Neural cell (in vitro differentiated cells): ENCODE measurements around the gene EBLN2. TPM values are rescaled to one million over a fixed set of nuclear protein-coding genes. Genes with fewer than 3 reads are reported as not detected.

ENCODE experiments used
- H2AFZ ChIP-seq: fragments of 200-600, 300-800 bp; sonication (generic), shearing (Covaris generic); 2 replicates; pipeline ENCODE4 v1.6.0; 2014; ENCODE audit warnings: low read depth, mild to moderate bottlenecking, antibody characterized with exemption, low read length, moderate library complexity
- H3F3A ChIP-seq: fragments of 200-600 bp; shearing (Covaris generic); 2 replicates; pipeline ENCODE4 v1.6.1; 2016; ENCODE audit warnings: mild to moderate bottlenecking, moderate library complexity, mixed read lengths, antibody characterized with exemption, low read length; ENCODE audit not compliant: insufficient read depth, poor library complexity, severe bottlenecking
- H3K27ac ChIP-seq: fragments of 200-600, 300-800 bp; sonication (generic), shearing (Covaris generic); 2 replicates; pipeline ENCODE4 v1.5.1; 2014; ENCODE audit warnings: mild to moderate bottlenecking, low read length, moderate library complexity
- H3K27me3 ChIP-seq: fragments of 300-800, 200-600 bp; sonication (generic), shearing (Covaris generic); 2 replicates; pipeline ENCODE4 v1.6.0; 2014; ENCODE audit warnings: mild to moderate bottlenecking, low read depth, low read length, moderate library complexity; ENCODE audit not compliant: insufficient read depth
- H3K36me3 ChIP-seq: fragments of 300-800, 200-600 bp; sonication (generic), shearing (Covaris generic); 2 replicates; pipeline ENCODE4 v1.5.1; 2014; ENCODE audit warnings: mild to moderate bottlenecking, antibody characterized with exemption, low read length, moderate library complexity; ENCODE audit not compliant: insufficient read depth
- H3K4me2 ChIP-seq: fragments of 300-800, 200-600 bp; sonication (generic), shearing (Covaris generic); 2 replicates; pipeline ENCODE4 v1.6.0; 2014; ENCODE audit warnings: mild to moderate bottlenecking, low read length
- H3K4me3 ChIP-seq: fragments of 300-800, 200-600 bp; sonication (generic), shearing (Covaris generic); 2 replicates; pipeline ENCODE4 v1.5.1; 2014; ENCODE audit warnings: mild to moderate bottlenecking, low read length, moderate library complexity
- H3K79me2 ChIP-seq: fragments of 200-600 bp; shearing (Covaris generic); replicated peaks from 2 replicates; pipeline ENCODE4 v1.6.0; 2014; ENCODE audit warnings: mild to moderate bottlenecking, low read length, moderate library complexity; ENCODE audit not compliant: insufficient read depth
- H3K9ac ChIP-seq: fragments of 300-800, 200-600 bp; sonication (generic), shearing (Covaris generic); 2 replicates; pipeline ENCODE4 v1.6.1; 2016; ENCODE audit warnings: mild to moderate bottlenecking, low read length, mixed read lengths
- H3K9me2 ChIP-seq: fragments of 200-600 bp; shearing (Covaris generic); 2 replicates; pipeline ENCODE4 v1.6.1; 2016; ENCODE audit warnings: mild to moderate bottlenecking, low read length, mixed read lengths; ENCODE audit not compliant: insufficient read depth
- H3K9me3 ChIP-seq: fragments of 200-600, 300-800 bp; sonication (generic), shearing (Covaris generic); 2 replicates; pipeline ENCODE4 v1.6.1; 2016; ENCODE audit warnings: mild to moderate bottlenecking, mixed run types, low read length, moderate library complexity, mixed read lengths
- H4K20me1 ChIP-seq: fragments of 200-600 bp; shearing (Covaris generic); 2 replicates; pipeline ENCODE4 v1.6.1; 2016; ENCODE audit warnings: mild to moderate bottlenecking, mixed run types; ENCODE audit not compliant: insufficient read depth
- EP300 ChIP-seq: fragments of 450-650 bp; conservative IDR thresholded peaks from 2 replicates; pipeline ENCODE4 v1.6.1; 2014; ENCODE audit warnings: antibody characterized with exemption, mild to moderate bottlenecking, moderate library complexity; ENCODE audit not compliant: poor library complexity, severe bottlenecking
- EZH2 ChIP-seq: fragments of 200-600, 300-800 bp; shearing (Covaris generic), sonication (generic); IDR thresholded peaks from 2 replicates; pipeline ENCODE4 v1.6.1; 2014; ENCODE audit warnings: antibody characterized with exemption, low read length, borderline replicate concordance, mild to moderate bottlenecking; ENCODE audit not compliant: insufficient read depth, poor library complexity, severe bottlenecking
- MXI1 ChIP-seq: fragments of 450-650 bp; conservative IDR thresholded peaks from 2 replicates; pipeline ENCODE4 v1.6.1; 2014; ENCODE audit warnings: antibody characterized with exemption, mild to moderate bottlenecking; ENCODE audit not compliant: poor library complexity, severe bottlenecking
- POLR2AphosphoS5 ChIP-seq: IDR thresholded peaks from 2 replicates; pipeline ENCODE4 v1.6.1; 2012
- RAD21 ChIP-seq: fragments of 450-650 bp; conservative IDR thresholded peaks from 2 replicates; pipeline ENCODE4 v1.6.1; 2014; ENCODE audit warnings: antibody characterized with exemption, mild to moderate bottlenecking, moderate library complexity
- SMC3 ChIP-seq: fragments of 450-650 bp; conservative IDR thresholded peaks from 2 replicates; pipeline ENCODE4 v1.6.1; 2014; ENCODE audit warnings: antibody characterized with exemption, mild to moderate bottlenecking, moderate library complexity; ENCODE audit not compliant: poor library complexity
- TAF1 ChIP-seq: IDR thresholded peaks from 2 replicates; pipeline ENCODE4 v1.6.1; 2012; ENCODE audit warnings: low read depth
- polyA minus RNA-seq: library from RNA; depleted of rRNA, polyadenylated mRNA; stranded (reverse); fragments of >200 nt; gene quantifications from 2 replicates; pipeline ENCODE4 v1.2.3, GENCODE V29; 2014
- polyA plus RNA-seq: library from polyadenylated mRNA; depleted of rRNA; stranded (reverse); fragments of >200 nt; gene quantifications from 2 replicates; pipeline ENCODE4 v1.2.3, GENCODE V29; 2014
- TF ChIP-seq, protein P1 (sequence below): fragments of 450-650 bp; IDR thresholded peaks from 2 replicates; pipeline ENCODE4 v1.5.1; 2014; ENCODE audit warnings: antibody characterized with exemption, mild to moderate bottlenecking, moderate library complexity; ENCODE audit not compliant: poor library complexity, severe bottlenecking
- TF ChIP-seq, protein P2 (sequence below): IDR thresholded peaks from 2 replicates; pipeline ENCODE4 v1.6.1; 2012; ENCODE audit warnings: borderline replicate concordance

EBLN2 gene
- polyA plus RNA-seq (4.7 and 8.3 TPM in 2 replicates), polyA minus RNA-seq (15.8 and 17.8 TPM in 2 replicates)

DNA sequence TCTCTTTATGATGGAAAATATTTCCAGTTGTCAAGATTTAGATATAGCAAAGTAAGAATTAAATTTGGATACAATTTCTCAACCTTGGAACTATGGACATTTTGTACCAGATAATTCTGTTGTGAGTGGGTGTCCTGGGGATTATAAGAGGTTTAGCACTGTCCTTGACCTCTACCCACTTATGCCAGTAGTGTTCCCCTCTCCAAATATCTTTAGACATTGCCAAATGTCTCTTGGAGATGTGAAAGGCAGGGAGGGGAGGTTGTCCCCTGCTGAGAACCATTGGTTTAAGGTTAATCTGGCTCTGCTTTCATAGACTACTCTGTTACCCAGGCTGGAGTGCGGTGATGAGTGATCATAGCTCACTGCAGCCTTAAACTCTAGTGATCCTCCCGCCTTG lies at the start of gene EBLN2:
Gene EBLN2, plus strand, starts transcription at position 244 of the 400 bp plus-strand sequence. CDS start 423 bp downstream, outside the sequence.
- H3K4me3 ChIP-seq: no peak within 1 kb of the TSS
- H3K9me2 ChIP-seq: no peaks in the 10 kb centered on the region
- H3K9ac ChIP-seq: no peak within 1 kb of the TSS
- no peaks in the 10 kb centered on the region for H3K27me3 ChIP-seq
- H3K36me3 ChIP-seq: peaks cover 8% of the 10 kb centered on the region
- no peak within 1 kb of the TSS for H3K27ac ChIP-seq
- H3K4me2 ChIP-seq: no peak within 1 kb of the TSS
- TF ChIP-seq MXI1: no peak
- TF ChIP-seq, protein P1, sequence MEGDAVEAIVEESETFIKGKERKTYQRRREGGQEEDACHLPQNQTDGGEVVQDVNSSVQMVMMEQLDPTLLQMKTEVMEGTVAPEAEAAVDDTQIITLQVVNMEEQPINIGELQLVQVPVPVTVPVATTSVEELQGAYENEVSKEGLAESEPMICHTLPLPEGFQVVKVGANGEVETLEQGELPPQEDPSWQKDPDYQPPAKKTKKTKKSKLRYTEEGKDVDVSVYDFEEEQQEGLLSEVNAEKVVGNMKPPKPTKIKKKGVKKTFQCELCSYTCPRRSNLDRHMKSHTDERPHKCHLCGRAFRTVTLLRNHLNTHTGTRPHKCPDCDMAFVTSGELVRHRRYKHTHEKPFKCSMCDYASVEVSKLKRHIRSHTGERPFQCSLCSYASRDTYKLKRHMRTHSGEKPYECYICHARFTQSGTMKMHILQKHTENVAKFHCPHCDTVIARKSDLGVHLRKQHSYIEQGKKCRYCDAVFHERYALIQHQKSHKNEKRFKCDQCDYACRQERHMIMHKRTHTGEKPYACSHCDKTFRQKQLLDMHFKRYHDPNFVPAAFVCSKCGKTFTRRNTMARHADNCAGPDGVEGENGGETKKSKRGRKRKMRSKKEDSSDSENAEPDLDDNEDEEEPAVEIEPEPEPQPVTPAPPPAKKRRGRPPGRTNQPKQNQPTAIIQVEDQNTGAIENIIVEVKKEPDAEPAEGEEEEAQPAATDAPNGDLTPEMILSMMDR: no peak
- TF ChIP-seq EZH2: no peak
- TF ChIP-seq, protein P2, sequence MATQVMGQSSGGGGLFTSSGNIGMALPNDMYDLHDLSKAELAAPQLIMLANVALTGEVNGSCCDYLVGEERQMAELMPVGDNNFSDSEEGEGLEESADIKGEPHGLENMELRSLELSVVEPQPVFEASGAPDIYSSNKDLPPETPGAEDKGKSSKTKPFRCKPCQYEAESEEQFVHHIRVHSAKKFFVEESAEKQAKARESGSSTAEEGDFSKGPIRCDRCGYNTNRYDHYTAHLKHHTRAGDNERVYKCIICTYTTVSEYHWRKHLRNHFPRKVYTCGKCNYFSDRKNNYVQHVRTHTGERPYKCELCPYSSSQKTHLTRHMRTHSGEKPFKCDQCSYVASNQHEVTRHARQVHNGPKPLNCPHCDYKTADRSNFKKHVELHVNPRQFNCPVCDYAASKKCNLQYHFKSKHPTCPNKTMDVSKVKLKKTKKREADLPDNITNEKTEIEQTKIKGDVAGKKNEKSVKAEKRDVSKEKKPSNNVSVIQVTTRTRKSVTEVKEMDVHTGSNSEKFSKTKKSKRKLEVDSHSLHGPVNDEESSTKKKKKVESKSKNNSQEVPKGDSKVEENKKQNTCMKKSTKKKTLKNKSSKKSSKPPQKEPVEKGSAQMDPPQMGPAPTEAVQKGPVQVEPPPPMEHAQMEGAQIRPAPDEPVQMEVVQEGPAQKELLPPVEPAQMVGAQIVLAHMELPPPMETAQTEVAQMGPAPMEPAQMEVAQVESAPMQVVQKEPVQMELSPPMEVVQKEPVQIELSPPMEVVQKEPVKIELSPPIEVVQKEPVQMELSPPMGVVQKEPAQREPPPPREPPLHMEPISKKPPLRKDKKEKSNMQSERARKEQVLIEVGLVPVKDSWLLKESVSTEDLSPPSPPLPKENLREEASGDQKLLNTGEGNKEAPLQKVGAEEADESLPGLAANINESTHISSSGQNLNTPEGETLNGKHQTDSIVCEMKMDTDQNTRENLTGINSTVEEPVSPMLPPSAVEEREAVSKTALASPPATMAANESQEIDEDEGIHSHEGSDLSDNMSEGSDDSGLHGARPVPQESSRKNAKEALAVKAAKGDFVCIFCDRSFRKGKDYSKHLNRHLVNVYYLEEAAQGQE: no peak
- TF ChIP-seq RAD21: no peak
- no peak for TF ChIP-seq TAF1
- no peak for TF ChIP-seq SMC3
- no peak for TF ChIP-seq EP300
- TF ChIP-seq POLR2AphosphoS5: no peak
- no peaks in the 10 kb centered on the region for H3F3A ChIP-seq
- H3K9me3 ChIP-seq: no peaks in the 10 kb centered on the region
- H2AFZ ChIP-seq: no peak within 1 kb of the TSS
- H4K20me1 ChIP-seq: no peaks in the 10 kb centered on the region
- H3K79me2 ChIP-seq: peaks cover 27% of the 10 kb centered on the region

DNA sequence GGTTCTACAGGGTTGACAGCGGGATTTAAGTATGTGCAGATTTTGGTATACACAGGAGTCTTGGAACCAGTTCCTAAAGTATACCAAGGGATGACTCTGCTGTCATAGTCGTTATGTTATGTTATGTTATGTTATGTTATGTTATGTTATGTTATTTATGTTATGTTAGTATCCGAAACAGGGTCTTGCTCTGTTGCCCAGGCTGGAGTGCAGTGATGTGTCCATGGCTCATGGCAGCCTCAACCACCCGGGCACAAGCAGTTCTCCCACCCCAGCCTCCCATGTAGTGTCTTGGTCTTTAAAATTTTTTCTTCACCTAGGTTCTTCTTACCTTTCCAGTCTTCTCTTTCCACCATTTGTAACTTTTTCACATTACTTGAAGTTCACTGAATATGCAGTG lies 43.2 kb upstream of the EBLN2 start:
- no peaks in the 10 kb centered on the region for H4K20me1 ChIP-seq
- no peaks in the 10 kb centered on the region for H3K36me3 ChIP-seq
- no peak overlapping the region for H3K27ac ChIP-seq
- H3K9me3 ChIP-seq: no peaks in the 10 kb centered on the region
- H3K79me2 ChIP-seq: peaks cover 96% of the 10 kb centered on the region
- no peak overlapping the region for H3K4me3 ChIP-seq
- H3K9me2 ChIP-seq: no peaks in the 10 kb centered on the region
- H3K27me3 ChIP-seq: no peaks in the 10 kb centered on the region
- no peak overlapping the region for H3K9ac ChIP-seq
- H3F3A ChIP-seq: no peaks in the 10 kb centered on the region
- no peak overlapping the region for H2AFZ ChIP-seq
- H3K4me2 ChIP-seq: no peak overlapping the region
- TF ChIP-seq EZH2: no peak
- TF ChIP-seq, protein P1: no peak
